GM13976 (cell line): ENCODE results near the gene GADL1.

Experiments
- DNase-seq: peaks from one replicate; pipeline ENCODE4 v3.0.0; 2012; ENCODE audit warnings: low spot score
- in situ Hi-C: fragments of 300-500 bp; cut with MboI; formaldehyde crosslinking; loops from one replicate; pipeline ENCODE4 v1.12.0; 2022; ENCODE audit warnings: low sequenced_read_pairs, mixed read lengths, inconsistent platforms; ENCODE audit not compliant: unreplicated experiment
- TF ChIP-seq, protein P1 (sequence below): IDR thresholded peaks from 2 replicates; pipeline ENCODE4 v1.5.1; 2012; ENCODE audit warnings: borderline replicate concordance, mild to moderate bottlenecking; ENCODE audit not compliant: insufficient read depth; ENCODE audit errors: extremely low read depth, missing control alignments, control extremely low read depth

The GADL1 gene

DNA sequence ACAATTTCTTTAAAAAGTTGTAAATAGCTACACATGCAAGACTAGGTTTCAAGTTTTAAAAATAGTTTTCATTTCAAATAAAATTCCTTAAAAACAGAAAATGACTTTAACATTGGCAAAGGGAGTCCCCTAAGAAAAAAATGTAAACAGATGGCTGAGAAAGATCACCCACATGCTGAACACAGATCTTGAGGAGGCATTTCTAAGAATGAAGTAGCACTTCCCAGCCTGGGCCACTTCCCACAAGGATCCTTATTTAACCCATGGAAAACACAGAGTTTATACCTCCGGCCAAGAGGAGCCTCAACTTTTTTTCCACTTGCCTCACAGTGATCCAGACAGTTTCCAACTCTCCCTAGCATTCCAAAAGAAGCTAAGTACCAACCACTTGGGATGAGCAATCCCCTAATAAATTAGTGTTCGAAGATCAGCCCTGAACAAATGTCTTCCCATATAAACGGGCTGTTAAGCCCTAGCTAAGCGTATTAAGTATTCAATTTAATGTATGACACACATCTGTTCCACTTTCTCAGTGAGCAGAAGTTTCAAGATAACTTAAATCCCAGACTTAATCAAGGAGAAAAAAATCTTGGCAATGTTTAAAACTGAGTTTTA lies 61.4 kb downstream of the GADL1 start:
- DNase-seq = no peak
- in situ Hi-C loops = no loop called here
- TF ChIP-seq, protein P1, sequence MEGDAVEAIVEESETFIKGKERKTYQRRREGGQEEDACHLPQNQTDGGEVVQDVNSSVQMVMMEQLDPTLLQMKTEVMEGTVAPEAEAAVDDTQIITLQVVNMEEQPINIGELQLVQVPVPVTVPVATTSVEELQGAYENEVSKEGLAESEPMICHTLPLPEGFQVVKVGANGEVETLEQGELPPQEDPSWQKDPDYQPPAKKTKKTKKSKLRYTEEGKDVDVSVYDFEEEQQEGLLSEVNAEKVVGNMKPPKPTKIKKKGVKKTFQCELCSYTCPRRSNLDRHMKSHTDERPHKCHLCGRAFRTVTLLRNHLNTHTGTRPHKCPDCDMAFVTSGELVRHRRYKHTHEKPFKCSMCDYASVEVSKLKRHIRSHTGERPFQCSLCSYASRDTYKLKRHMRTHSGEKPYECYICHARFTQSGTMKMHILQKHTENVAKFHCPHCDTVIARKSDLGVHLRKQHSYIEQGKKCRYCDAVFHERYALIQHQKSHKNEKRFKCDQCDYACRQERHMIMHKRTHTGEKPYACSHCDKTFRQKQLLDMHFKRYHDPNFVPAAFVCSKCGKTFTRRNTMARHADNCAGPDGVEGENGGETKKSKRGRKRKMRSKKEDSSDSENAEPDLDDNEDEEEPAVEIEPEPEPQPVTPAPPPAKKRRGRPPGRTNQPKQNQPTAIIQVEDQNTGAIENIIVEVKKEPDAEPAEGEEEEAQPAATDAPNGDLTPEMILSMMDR = no peak

DNA sequence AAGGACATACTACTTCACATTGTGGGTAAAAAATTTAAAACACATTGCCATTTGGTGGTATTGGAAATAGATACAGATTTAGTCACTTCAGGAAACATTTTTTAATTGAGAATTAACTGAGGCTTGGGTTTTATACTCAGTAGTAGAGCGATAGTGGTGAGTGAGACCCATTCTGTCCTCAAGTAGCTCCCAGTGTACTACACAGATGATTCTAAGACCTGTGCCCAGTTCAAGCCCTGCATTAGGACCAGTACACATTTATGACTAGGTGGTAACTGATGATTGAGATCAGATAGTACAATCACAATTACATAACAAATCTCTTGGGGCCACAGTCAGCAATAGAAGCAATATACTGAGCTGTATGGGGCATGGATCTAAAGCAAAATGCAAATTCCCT lies 67.4 kb downstream of the GADL1 start:
- no peak for DNase-seq
- in situ Hi-C loops = no loop called here
- TF ChIP-seq, protein P1 = no peak

DNA sequence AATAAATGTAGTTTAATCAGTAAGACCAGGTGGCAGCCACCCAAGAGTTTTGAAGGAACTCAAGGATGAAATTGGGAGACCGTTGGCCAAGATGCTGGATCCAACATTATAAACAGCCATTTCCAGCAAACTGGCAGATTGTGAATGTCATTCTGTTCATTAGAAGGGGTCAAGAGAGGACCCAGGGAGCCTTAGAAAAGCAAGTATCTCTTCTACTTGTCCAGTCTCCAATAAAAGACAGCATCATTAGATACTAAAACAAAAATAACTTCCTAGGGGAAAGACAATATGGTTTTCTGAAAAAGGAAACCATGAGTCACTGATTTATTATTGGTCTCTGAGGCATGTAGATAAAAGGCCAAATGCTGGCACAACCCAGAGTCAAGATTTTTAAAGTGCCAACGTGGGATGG lies 67.9 kb downstream of the GADL1 start:
- in situ Hi-C loops = no loop called here
- TF ChIP-seq, protein P1 = no peak
- DNase-seq = no peak

DNA sequence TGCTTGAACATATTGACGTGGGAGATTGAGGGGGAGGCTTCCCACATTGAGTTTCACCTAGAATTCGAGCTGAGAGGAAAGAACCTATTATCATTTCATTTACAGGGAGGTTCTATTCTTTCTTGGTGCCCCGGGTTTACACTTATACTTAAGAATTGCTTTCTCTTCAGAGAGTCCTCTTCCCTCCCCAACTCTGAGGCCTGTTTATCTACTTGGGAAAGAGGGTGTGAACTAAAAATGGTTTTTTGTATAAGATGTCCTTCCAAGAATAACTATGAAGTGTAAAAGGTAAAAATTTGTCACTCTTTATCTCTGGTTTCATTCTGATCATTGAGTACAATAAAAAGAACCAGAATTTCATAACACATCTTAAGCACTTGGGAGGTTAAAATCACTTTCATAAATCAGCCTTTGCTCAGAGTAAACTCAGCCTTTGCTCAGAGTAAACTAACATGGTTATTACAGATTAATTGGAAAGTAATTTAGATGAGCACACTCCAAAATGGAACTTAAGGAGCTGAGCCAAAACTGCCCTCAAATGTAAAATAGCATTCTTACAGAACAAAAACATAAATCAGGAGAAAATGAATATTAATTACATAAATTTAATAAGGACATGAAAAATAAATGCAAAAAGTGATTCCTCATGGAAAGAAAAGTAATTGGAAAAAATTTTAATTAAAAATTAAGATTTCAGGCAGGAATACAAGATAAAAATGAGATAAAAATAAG lies 75.2 kb downstream of the GADL1 start:
- TF ChIP-seq, protein P1 = no peak
- in situ Hi-C loops = no loop called here
- no peak for DNase-seq

DNA sequence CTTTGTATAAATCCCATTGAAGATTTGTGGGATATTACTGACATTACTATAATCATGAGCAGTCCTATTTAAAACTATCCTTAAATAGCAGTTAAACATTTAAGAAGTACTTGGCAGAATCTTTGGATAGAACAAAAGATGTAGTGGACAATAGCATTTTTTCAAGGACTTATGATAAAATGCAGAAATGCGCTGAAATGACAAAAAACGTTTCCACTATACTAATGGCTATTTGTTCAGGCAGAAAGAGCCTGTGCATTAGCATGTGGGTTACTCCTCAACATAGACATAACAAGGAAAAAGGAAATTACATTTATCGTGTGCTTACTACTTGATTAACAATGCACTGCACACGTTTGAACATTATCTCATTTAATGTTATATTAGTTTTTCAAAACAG lies 80.7 kb downstream of the GADL1 start:
- in situ Hi-C loops = no loop called here
- no peak for DNase-seq
- TF ChIP-seq, protein P1 = no peak

DNA sequence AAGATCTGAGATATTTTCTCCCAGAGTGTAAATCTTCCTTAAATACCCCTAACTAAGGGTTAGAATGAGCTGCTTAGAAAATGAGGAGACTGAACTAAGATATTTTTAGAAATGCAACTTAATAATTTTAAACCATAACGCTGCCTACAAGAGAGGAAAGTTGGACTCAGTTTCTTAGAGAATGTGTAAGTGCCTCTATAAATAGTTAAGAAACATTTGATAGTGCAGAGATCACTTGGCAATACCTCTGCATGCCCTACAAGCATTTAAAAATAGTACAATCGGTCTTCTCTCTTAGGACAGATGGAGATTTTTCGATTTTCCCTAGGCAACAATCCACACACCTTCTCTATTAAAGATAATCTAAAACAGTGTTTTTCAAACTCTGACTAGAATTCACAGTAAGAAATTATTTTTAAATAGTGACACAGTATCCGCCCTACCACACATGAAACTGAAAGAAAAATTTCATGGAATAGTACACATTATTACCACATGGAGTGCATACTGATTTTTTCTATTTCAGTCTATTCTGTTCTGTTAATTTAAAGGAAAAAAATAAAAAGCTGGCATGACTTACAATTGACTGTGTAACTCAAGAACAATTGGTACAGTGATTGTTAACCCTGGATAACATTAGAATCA lies 83.2 kb downstream of the GADL1 start:
- in situ Hi-C loops = no loop called here
- DNase-seq = no peak
- TF ChIP-seq, protein P1 = no peak
